Measurements from ENCODE around the gene DOCK7.
A peak's percentile ranks its signal among the peaks of the same experiment; 100 is the strongest.
"Not testable (repeated sequence)": the region's sequence is repeated elsewhere in the genome, so short reads cannot be mapped to it uniquely, and the experiment has no call there.

Gene DOCK7

GRCh38 chr1:62544570-62544969, 143.6 kb downstream of the DOCK7 start:
- no peak overlapping the region for H3K27ac ChIP-seq
- DNase-seq (ENCODE audit: low spot score): no peak
- TF ChIP-seq CTCF (IDR thresholded peaks at IDR 0.05): no peak
- no peak overlapping the region for H3K4me3 ChIP-seq

DNA sequence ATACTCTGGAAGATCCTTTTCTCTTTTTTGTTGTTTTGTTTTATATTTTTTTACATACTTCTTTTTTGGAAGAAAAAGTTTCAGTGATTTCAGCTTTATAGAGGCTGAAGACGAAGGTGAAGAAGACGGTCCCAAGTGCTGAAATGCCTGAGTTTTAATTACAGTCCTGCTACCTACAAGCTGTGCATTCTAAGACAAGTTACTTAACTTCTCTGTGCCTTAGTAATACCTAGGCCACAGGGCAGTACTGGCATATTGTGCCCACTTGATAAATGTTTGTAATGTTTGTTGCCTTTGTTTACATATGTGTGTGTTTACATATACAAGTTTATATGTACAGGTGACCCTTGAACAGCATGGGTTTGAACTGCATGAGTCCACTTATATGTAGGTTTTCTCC, 147.1 kb downstream of the DOCK7 start:
- DNase-seq (ENCODE audit: low spot score): no peak
- no peak overlapping the region for H3K4me3 ChIP-seq
- H3K27ac ChIP-seq: no peak overlapping the region
- TF ChIP-seq CTCF (IDR thresholded peaks at IDR 0.05): no peak

- no peak overlapping the region for H3K27ac ChIP-seq
- no peak for DNase-seq (ENCODE audit: low spot score)
- TF ChIP-seq CTCF (IDR thresholded peaks at IDR 0.05): no peak
- H3K4me3 ChIP-seq: no peak overlapping the region
These were observed 149.1 kb downstream of the DOCK7 start for GRCh38 chr1:62539028-62539447.

GRCh38 chr1:62536865-62537264, 151.3 kb downstream of the DOCK7 start:
- no peak for DNase-seq (ENCODE audit: low spot score)
- H3K27ac ChIP-seq: no peak overlapping the region
- no peak overlapping the region for H3K4me3 ChIP-seq
- TF ChIP-seq CTCF (IDR thresholded peaks at IDR 0.05): no peak

- no peak for DNase-seq (ENCODE audit: low spot score)
- TF ChIP-seq CTCF (IDR thresholded peaks at IDR 0.05): peak; percentile 34
- no peak overlapping the region for H3K4me3 ChIP-seq
- H3K27ac ChIP-seq: no peak overlapping the region
These were observed 157.6 kb downstream of the DOCK7 start for GRCh38 chr1:62530516-62531154.

DNA sequence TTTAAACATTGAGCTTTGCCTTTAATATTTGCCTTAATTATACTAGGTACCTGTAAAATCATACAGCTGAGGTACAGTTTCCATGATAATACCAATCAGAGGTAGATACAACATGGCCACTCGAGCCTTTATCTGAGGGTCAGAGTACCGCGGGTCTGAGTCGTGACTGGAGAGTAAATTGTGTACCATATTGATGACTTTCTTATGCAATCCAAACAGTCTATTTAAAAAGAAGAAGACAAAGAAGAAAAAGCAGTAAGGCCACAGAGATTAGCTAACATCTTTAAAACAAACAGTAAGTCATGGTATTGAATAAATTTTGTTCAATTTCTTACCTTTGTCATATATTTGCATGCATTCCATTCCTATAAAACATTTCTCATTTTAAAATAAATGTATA, 159.0 kb downstream of the DOCK7 start:
- TF ChIP-seq CTCF (IDR thresholded peaks at IDR 0.05): no peak
- no peak overlapping the region for H3K27ac ChIP-seq
- H3K4me3 ChIP-seq: no peak overlapping the region
- DNase-seq (ENCODE audit: low spot score): no peak

GRCh38 chr1:62528015-62528414, 160.2 kb downstream of the DOCK7 start:
- Histone ChIP-seq H3K4me3 (no peak overlapping the region), H3K27ac (no peak overlapping the region)
- no peak for DNase-seq (ENCODE audit: low spot score)
- TF ChIP-seq CTCF (IDR thresholded peaks at IDR 0.05): no peak

- H3K4me3 ChIP-seq; DNase-seq (ENCODE audit: low spot score); H3K27ac ChIP-seq: not testable (repeated sequence)
These were observed 160.8 kb downstream of the DOCK7 start for GRCh38 chr1:62527346-62527745.
